ENCODE results near the gene CIB4.

The CIB4 gene

DNA sequence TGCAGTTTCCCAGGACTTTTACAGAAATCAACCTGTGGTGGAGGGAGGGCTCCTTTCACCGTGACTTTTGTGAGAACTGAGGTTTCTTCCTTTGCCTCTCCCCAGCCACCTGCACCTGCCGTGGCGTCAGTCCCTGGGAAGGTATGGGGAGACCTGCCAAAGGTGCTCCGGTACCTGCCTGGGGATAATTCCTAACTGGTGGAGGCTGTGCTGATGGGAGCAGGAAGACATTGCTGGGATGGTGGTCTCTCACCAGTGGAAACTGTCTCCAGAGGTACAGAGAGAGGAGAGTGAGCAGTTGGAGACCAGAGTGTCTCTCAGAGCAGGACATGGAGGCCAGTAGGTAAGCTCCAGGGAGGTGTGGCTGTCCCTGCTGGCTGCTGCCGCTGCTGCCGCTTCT lies 52.6 kb downstream of the CIB4 start:
- Histone ChIP-seq H3K36me3 (ENCODE audit: control insufficient read depth, insufficient read depth, low read length) (no peaks in the 10 kb centered on the region), H3K4me1 (ENCODE audit: control insufficient read depth, insufficient read depth, low read length) (no peaks in the 10 kb centered on the region), H3K9me3 (ENCODE audit: control insufficient read depth, low read length) (no peaks in the 10 kb centered on the region), H3K4me3 (ENCODE audit: low read length) (no peak overlapping the region), H3K27me3 (ENCODE audit: control insufficient read depth, insufficient read depth, low read length) (peaks cover 36% of the 10 kb centered on the region), H3K9ac (ENCODE audit: low read length) (no peak overlapping the region)

DNA sequence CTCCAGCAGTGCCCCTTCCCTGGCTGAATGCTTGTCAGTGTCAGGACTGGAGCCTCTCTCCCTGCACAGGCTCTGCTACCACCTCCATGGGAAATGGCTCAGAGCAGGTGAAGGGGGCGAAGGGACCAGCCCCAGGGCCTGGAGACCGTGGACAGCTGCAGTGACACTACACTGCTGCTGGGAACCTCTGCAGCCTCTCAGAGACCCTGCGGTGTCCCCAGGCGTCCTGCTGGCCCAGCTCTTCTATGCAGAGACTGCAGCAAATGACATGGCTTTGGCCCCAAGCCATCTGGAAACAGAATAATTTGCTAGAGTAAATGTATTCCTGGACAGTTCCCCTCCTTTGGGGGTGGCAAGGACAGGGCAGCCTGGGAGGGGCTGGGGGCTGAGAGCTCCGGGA lies 53.2 kb downstream of the CIB4 start:
- no peaks in the 10 kb centered on the region for H3K36me3 ChIP-seq (ENCODE audit: control insufficient read depth, insufficient read depth, low read length)
- H3K27me3 ChIP-seq (ENCODE audit: control insufficient read depth, insufficient read depth, low read length), result peaks cover 36% of the 10 kb centered on the region

DNA sequence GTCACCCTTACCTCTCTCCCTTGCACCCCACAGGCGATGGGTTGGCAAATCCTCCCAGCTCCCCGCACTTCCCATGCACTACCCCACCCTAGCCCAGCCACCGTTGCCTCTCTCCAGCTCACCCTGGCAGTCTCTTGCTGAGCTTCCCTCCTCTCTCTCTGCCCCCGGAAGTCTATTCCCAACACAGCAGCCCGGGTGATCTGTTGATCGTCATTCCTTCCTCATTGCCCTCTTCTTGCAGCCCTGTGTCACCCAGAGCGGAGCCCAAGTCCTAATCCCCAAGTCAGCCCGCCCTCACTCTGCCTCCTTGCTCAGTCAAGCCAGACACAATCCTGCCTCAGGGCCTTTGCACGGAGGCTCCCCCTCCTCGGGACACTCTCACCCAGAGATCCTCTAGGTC lies 55.2 kb downstream of the CIB4 start:
- H3K9ac ChIP-seq (ENCODE audit: low read length), result no peak overlapping the region
- H3K4me3 ChIP-seq (ENCODE audit: low read length), result no peak overlapping the region
- no peaks in the 10 kb centered on the region for H3K36me3 ChIP-seq (ENCODE audit: control insufficient read depth, insufficient read depth, low read length)
- H3K9me3 ChIP-seq (ENCODE audit: control insufficient read depth, low read length), result no peaks in the 10 kb centered on the region
- peaks cover 36% of the 10 kb centered on the region for H3K27me3 ChIP-seq (ENCODE audit: control insufficient read depth, insufficient read depth, low read length)
- no peaks in the 10 kb centered on the region for H3K4me1 ChIP-seq (ENCODE audit: control insufficient read depth, insufficient read depth, low read length)

More for the DNA sequence above, 53.2 kb downstream of the CIB4 start:
- Histone ChIP-seq H3K4me3 (ENCODE audit: low read length) (no peak overlapping the region), H3K9ac (ENCODE audit: low read length) (no peak overlapping the region), H3K9me3 (ENCODE audit: control insufficient read depth, low read length) (no peaks in the 10 kb centered on the region), H3K4me1 (ENCODE audit: control insufficient read depth, insufficient read depth, low read length) (no peaks in the 10 kb centered on the region)

DNA sequence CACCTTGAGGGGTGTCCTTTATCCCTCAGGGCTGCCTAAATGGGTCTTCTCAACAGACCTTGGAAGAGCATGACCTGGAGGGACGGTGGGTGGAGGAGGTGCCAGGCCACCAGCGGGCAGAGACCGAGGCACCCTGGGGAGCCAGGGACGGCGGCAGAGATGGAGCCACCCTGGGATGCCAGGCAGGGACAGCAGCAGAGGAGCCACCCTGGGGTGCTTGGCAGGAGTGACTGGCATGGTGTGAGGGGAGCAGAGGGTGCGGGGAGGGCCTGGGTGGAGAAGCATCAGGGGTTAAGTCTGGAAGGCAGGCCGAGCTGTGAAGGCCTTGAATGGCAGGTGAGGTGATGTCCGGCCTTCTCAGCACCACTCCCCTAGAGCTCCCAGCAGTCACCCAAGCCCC lies 56.1 kb downstream of the CIB4 start:
- H3K4me3 ChIP-seq (ENCODE audit: low read length), result no peak overlapping the region
- no peaks in the 10 kb centered on the region for H3K9me3 ChIP-seq (ENCODE audit: control insufficient read depth, low read length)
- H3K9ac ChIP-seq (ENCODE audit: low read length), result no peak overlapping the region
- peaks cover 36% of the 10 kb centered on the region for H3K27me3 ChIP-seq (ENCODE audit: control insufficient read depth, insufficient read depth, low read length)
- no peaks in the 10 kb centered on the region for H3K36me3 ChIP-seq (ENCODE audit: control insufficient read depth, insufficient read depth, low read length)
- H3K4me1 ChIP-seq (ENCODE audit: control insufficient read depth, insufficient read depth, low read length), result no peaks in the 10 kb centered on the region

DNA sequence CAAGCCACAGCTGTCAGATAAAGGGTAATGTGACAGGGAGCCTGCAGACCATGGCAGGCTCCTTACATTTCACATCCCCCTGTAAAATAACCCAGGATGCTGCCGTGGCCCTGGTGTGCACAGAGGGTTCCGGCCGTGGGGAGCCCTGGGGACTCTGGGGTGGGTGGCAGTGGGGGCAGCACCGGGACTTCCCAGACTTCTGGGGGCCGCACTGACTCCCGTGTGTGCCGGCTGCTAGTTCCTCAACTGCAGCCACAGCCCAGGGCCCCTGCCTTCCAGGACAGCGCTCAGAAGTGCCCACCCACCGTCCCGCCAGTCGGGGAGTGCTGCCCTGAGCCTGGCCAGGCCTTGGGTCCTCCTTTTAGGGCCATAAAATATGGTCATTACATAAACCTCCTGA lies 56.5 kb downstream of the CIB4 start:
- Histone ChIP-seq H3K36me3 (ENCODE audit: control insufficient read depth, insufficient read depth, low read length) (no peaks in the 10 kb centered on the region), H3K27me3 (ENCODE audit: control insufficient read depth, insufficient read depth, low read length) (peaks cover 36% of the 10 kb centered on the region), H3K4me3 (ENCODE audit: low read length) (no peak overlapping the region), H3K4me1 (ENCODE audit: control insufficient read depth, insufficient read depth, low read length) (no peaks in the 10 kb centered on the region), H3K9ac (ENCODE audit: low read length) (no peak overlapping the region), H3K9me3 (ENCODE audit: control insufficient read depth, low read length) (no peaks in the 10 kb centered on the region)

DNA sequence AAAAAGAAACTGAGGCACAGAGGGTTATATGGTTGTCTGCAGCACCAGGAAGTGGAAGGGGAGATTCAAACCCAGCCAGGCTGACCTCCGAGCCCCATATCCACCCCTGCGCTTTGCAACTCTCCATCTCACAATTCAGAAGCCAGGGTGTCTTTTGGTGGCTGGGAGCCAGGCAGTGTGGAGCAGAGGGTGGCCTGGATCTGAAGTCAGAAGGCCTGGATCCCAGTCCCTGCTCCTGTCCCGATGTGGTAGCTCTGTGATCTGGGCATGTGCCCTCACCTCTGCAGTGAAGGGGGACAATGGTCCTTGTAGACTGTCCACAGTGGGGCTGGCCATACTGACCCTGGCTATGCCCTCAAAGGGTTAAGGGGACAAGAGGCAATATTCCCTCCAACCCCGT lies 57.0 kb downstream of the CIB4 start:
- H3K27me3 ChIP-seq (ENCODE audit: control insufficient read depth, insufficient read depth, low read length), result peaks cover 36% of the 10 kb centered on the region
- H3K4me1 ChIP-seq (ENCODE audit: control insufficient read depth, insufficient read depth, low read length), result no peaks in the 10 kb centered on the region
- H3K9me3 ChIP-seq (ENCODE audit: control insufficient read depth, low read length), result no peaks in the 10 kb centered on the region
- no peak overlapping the region for H3K4me3 ChIP-seq (ENCODE audit: low read length)
- no peaks in the 10 kb centered on the region for H3K36me3 ChIP-seq (ENCODE audit: control insufficient read depth, insufficient read depth, low read length)
- H3K9ac ChIP-seq (ENCODE audit: low read length), result no peak overlapping the region

DNA sequence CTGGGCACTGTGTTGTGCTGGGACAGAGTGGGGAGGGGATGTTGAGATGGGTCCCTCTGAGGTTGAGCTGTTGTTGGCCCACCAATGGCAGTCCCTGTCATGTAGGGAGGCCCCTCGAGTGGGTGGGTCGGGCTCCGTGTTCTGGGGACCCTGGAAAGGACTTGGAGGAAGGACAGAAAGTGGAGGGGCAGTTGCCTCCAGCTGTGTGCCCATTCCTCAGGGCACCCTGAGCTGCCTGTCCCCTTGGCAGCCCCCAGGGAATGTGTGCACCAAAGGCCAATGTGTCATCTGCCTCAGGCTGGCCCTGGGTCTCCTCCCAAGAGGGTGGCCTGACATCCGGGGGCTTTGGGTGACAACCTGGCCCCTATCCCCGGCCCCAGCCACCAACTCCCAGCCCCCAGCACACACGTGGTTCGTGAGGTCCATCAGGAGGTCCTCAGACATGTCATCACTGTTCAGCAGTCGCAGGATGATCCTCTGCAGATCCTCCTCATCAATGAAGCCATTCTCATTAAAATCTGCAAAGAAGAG lies 57.7 kb downstream of the CIB4 start:
- H3K27me3 ChIP-seq (ENCODE audit: control insufficient read depth, insufficient read depth, low read length), result peaks cover 33% of the 10 kb centered on the region

DNA sequence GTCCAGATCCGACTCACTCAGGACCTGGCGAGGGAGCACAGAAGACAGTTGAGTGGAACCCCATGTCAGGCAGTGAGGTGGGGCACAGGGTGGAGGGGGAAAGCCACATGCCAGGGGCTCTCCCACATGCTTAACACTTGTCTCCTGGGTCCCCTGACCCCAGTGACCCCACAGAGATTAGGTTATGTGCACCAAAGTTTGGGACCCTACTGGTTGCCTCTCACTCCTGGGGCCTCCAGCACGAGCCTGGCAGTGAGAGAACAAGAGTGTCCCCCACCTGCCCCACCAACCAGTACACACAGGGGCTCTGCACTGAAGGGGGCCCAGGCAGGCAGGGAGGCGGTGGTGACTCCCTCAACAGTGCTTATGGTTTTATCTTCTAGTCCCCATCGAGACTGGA lies 58.3 kb downstream of the CIB4 start:
- Histone ChIP-seq H3K9ac (ENCODE audit: low read length) (no peak overlapping the region), H3K4me1 (ENCODE audit: control insufficient read depth, insufficient read depth, low read length) (no peaks in the 10 kb centered on the region), H3K27me3 (ENCODE audit: control insufficient read depth, insufficient read depth, low read length) (peaks cover 28% of the 10 kb centered on the region)

More for the DNA sequence above, 57.7 kb downstream of the CIB4 start:
- H3K9ac ChIP-seq (ENCODE audit: low read length), result no peak overlapping the region
- no peaks in the 10 kb centered on the region for H3K9me3 ChIP-seq (ENCODE audit: control insufficient read depth, low read length)
- no peak overlapping the region for H3K4me3 ChIP-seq (ENCODE audit: low read length)
- no peaks in the 10 kb centered on the region for H3K36me3 ChIP-seq (ENCODE audit: control insufficient read depth, insufficient read depth, low read length)
- no peaks in the 10 kb centered on the region for H3K4me1 ChIP-seq (ENCODE audit: control insufficient read depth, insufficient read depth, low read length)

DNA sequence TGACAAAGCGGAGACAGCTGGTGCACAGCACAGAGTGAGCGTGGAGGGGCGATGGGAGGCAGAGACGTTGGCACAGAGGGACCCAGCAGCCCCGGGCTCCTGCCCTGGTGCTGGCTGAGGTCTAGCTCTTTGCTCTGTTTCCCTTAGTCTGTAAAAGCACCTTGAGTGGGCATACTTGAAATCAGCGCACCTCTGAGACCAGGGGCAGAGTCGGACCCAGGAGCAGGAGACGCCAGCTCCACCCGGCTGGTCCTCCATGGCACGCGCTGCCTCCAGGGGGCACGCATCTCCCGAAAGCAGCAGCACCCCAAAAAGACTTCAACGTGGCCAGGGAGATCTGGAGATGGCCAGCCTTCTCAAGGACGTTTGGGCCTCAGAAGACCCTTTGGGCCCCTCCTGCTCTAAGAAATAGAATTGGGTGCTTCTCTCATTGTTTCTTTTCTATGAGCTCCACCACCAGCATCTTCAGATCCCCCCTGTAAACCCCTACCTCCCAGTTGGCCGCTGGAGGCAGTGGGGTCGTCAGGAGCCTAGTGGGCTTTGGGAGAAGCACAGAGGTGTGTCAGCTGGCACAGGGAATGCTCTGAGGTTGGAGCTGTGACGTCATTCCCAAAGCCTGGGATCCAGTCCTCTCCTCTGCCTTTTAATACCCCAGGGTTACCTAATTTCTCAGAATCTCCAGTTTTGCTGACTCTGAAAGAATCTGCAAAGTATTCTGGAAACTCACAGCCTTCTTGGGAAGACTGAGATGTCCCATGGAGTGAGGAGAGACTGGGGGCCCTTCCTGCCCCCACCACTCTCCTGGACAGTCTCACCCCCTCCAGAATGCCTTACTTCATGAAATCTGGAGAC lies 58.9 kb downstream of the CIB4 start:
- peaks cover 26% of the 10 kb centered on the region for H3K27me3 ChIP-seq (ENCODE audit: control insufficient read depth, insufficient read depth, low read length)
- no peaks in the 10 kb centered on the region for H3K4me1 ChIP-seq (ENCODE audit: control insufficient read depth, insufficient read depth, low read length)
- H3K4me3 ChIP-seq (ENCODE audit: low read length), result no peak overlapping the region

More for the DNA sequence above, 58.3 kb downstream of the CIB4 start:
- H3K4me3 ChIP-seq (ENCODE audit: low read length), result no peak overlapping the region
- no peaks in the 10 kb centered on the region for H3K36me3 ChIP-seq (ENCODE audit: control insufficient read depth, insufficient read depth, low read length)
- H3K9me3 ChIP-seq (ENCODE audit: control insufficient read depth, low read length), result no peaks in the 10 kb centered on the region

DNA sequence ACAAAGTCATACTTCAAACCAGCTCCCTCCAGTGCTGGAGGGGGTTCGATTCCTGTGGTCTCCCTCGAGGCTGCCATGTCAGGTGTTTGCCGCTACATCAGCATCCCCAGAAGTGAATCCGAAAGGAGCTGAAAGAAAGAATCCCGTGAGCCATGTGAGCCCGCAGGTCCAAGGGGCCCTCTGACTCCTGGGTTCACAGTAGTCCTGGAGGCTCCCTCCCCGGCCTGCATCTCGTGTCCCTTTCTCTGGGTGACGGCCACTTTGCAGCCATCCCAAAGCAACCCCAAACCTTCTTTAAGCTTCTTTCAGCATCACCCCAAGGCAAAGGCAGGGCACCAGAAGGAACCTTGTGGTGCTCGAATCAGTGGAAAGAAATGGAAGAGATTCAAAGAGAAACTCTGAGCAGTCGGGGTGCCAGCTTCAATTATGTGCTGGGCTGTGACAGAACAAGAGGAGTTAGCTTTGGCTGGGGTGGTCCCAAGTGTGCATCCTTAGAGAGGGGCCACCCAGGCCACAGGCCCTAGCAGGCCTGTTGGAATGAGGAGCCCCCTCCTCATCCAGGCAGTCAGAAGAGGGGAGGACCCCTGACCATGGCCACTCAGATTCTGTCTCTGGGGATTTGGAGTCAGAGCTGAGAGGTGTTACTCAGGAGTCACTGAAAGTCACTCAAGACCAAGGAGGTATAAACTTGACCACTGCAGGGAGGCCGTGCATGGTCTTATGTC lies 59.7 kb downstream of the CIB4 start:
- Histone ChIP-seq H3K36me3 (ENCODE audit: control insufficient read depth, insufficient read depth, low read length) (no peaks in the 10 kb centered on the region), H3K4me1 (ENCODE audit: control insufficient read depth, insufficient read depth, low read length) (no peaks in the 10 kb centered on the region), H3K27me3 (ENCODE audit: control insufficient read depth, insufficient read depth, low read length) (peaks cover 22% of the 10 kb centered on the region), H3K4me3 (ENCODE audit: low read length) (no peak overlapping the region), H3K9ac (ENCODE audit: low read length) (no peak overlapping the region), H3K9me3 (ENCODE audit: control insufficient read depth, low read length) (no peaks in the 10 kb centered on the region)

More for the DNA sequence above, 58.9 kb downstream of the CIB4 start:
- H3K36me3 ChIP-seq (ENCODE audit: control insufficient read depth, insufficient read depth, low read length), result no peaks in the 10 kb centered on the region
- no peaks in the 10 kb centered on the region for H3K9me3 ChIP-seq (ENCODE audit: control insufficient read depth, low read length)
- no peak overlapping the region for H3K9ac ChIP-seq (ENCODE audit: low read length)

DNA sequence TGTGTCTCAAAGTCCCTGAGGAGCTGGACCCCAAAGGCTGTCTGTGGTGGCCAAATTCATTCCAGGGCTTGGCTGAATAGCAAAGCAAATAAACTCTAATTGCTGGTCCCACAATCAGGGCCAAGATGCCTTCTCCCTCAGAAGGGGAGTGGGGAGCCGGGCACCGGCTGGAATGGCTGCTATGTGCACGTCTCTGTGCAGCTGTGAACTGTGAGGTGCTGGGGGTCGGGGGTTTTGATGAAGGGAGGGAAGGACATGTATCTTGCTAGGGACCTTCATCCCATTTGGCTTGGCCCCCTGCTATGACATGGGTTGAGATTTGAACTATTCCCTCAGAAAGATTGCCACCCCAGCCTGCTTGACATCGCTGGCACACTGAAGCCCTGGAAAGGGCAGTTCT lies 60.4 kb downstream of the CIB4 start:
- no peaks in the 10 kb centered on the region for H3K9me3 ChIP-seq (ENCODE audit: control insufficient read depth, low read length)
- no peaks in the 10 kb centered on the region for H3K4me1 ChIP-seq (ENCODE audit: control insufficient read depth, insufficient read depth, low read length)
- no peaks in the 10 kb centered on the region for H3K36me3 ChIP-seq (ENCODE audit: control insufficient read depth, insufficient read depth, low read length)
- H3K4me3 ChIP-seq (ENCODE audit: low read length), result no peak overlapping the region
- no peak overlapping the region for H3K9ac ChIP-seq (ENCODE audit: low read length)
- H3K27me3 ChIP-seq (ENCODE audit: control insufficient read depth, insufficient read depth, low read length), result peaks cover 15% of the 10 kb centered on the region

DNA sequence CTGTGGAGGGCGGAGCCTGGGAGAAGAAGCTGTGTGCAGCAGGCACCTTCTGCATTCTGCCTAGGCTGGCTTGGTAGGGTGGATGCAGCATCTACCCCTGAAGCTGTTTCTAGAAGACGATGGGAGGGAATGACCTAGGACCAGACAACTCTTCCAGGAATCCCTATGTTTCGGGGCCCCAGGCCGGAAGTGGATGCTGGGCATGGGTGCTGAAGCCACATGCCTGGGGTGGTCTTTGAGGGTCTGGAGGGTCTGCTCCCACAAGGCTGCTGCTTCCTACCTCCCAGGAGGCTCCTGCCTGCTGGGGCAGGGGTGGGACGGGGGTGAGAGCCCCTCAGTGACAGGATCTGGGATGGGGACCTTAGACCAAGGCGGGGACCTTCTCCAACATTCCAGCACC lies 61.0 kb downstream of the CIB4 start:
- Histone ChIP-seq H3K4me3 (ENCODE audit: low read length) (no peak overlapping the region), H3K27me3 (ENCODE audit: control insufficient read depth, insufficient read depth, low read length) (peaks cover 9% of the 10 kb centered on the region), H3K36me3 (ENCODE audit: control insufficient read depth, insufficient read depth, low read length) (no peaks in the 10 kb centered on the region), H3K4me1 (ENCODE audit: control insufficient read depth, insufficient read depth, low read length) (no peaks in the 10 kb centered on the region), H3K9me3 (ENCODE audit: control insufficient read depth, low read length) (no peaks in the 10 kb centered on the region), H3K9ac (ENCODE audit: low read length) (no peak overlapping the region)
